Tibial artery (tissue), 4 donors: Measurements from ENCODE around the gene ZER1.

ENCODE experiments used
- DNase-seq, 2 donors: peaks; one replicate each; pipeline ENCODE4 v3.0.0-alpha.2; 2019
- H3K27ac ChIP-seq, 2 donors: fragments of 200-600 bp; sonication (generic) in 1 of 2; 1 replicate in 1 of 2; 2 replicates in 1 of 2; pipeline ENCODE4 v1.5.1; 2018 to 2019; ENCODE audit warnings: mild to moderate bottlenecking in 1 of 2
- H3K27me3 ChIP-seq, 2 donors: fragments of 200-600 bp; sonication (generic) in 1 of 2; one replicate each; pipeline versions ENCODE4 v1.5.1 to v1.6.0; 2016 to 2019
- H3K36me3 ChIP-seq, 3 donors: fragments of 200-600 bp; sonication (generic) in 2 of 3; one replicate each; pipeline ENCODE4 v1.5.1; 2016 to 2019; ENCODE audit warnings: mild to moderate bottlenecking in 2 of 3
- H3K4me1 ChIP-seq, 4 donors: fragments of 200-600 bp; sonication (generic) in 2 of 4; 1 replicate in 3 of 4; 2 replicates in 1 of 4; pipeline ENCODE4 v1.5.1; 2016 to 2019
- H3K4me3 ChIP-seq, 2 donors: fragments of 200-600 bp; sonication (generic) in 1 of 2; 1 replicate in 1 of 2; 2 replicates in 1 of 2; pipeline ENCODE4 v1.5.1; 2018 to 2019; ENCODE audit warnings: mild to moderate bottlenecking in 2 of 2
- H3K9me3 ChIP-seq, 3 donors: fragments of 200-600 bp; sonication (generic) in 1 of 3; one replicate each; pipeline ENCODE4 v1.5.1; 2016 to 2019
- CTCF ChIP-seq, 2 experiments: fragments of 200-600 bp in 1 of 2; fragments of 450-650 bp in 1 of 2; IDR thresholded peaks; one replicate each; pipeline ENCODE4 v1.5.1; 2017 to 2019; ENCODE audit warnings: antibody characterized with exemption in 2 of 2, mild to moderate bottlenecking in 1 of 2, moderate library complexity in 1 of 2
- intact Hi-C: fragments of 100-400 bp; cut with DNase I; formaldehyde crosslinking; loops from one replicate; pipeline ENCODE4 v1.15.0; 2023; ENCODE audit warnings: low total_unique reads

Gene ZER1

GRCh38 chr9:128690684-128691034, 81.1 kb downstream of the ZER1 start:
- no peak for DNase-seq

GRCh38 chr9:128689820-128690683, 81.7 kb downstream of the ZER1 start:
- Histone ChIP-seq H3K4me3 (peak overlapping the region; percentile 88 to 97), H3K36me3 (peaks cover 33 to 36% (median 34%) of the 10 kb centered on the region in 3 donors), H3K27me3 (no peaks in the 10 kb centered on the region), H3K27ac (peak overlapping the region; percentile 72 to 98), H3K9me3 (no peaks in the 10 kb centered on the region), H3K4me1 (peaks cover 0 to 22% (median 17%) of the 10 kb centered on the region in 4 donors)
- no peak for TF ChIP-seq CTCF (IDR thresholded peaks at IDR 0.05)
- no peak for DNase-seq
- intact Hi-C loops = no loop called here

More at GRCh38 chr9:128690684-128691034, 81.1 kb downstream of the ZER1 start:
- no peak for TF ChIP-seq CTCF (IDR thresholded peaks at IDR 0.05)
- H3K27me3 ChIP-seq = no peaks in the 10 kb centered on the region
- no peaks in the 10 kb centered on the region for H3K9me3 ChIP-seq
- H3K36me3 ChIP-seq = peaks cover 35 to 42% (median 37%) of the 10 kb centered on the region in 3 donors
- H3K4me3 ChIP-seq = peak overlapping the region; percentile 88 to 97
- H3K27ac ChIP-seq = peak overlapping the region; percentile 72 to 98
- intact Hi-C loops = no loop called here
- H3K4me1 ChIP-seq = peaks cover 0 to 21% (median 16%) of the 10 kb centered on the region in 4 donors

GRCh38 chr9:128689293-128689774, 82.4 kb downstream of the ZER1 start:
- Histone ChIP-seq H3K4me3 (peak overlapping the region; percentile 88 to 97), H3K9me3 (no peaks in the 10 kb centered on the region), H3K27ac (peak overlapping the region; percentile 92 to 98), H3K36me3 (peaks cover 27 to 32% (median 30%) of the 10 kb centered on the region in 3 donors), H3K4me1 (peaks cover 0 to 29% (median 22%) of the 10 kb centered on the region in 4 donors), H3K27me3 (peaks cover 0 to 1% of the 10 kb centered on the region in 2 donors)
- peak; percentile 52 to 77 for DNase-seq
- intact Hi-C loops = no loop called here
- no peak for TF ChIP-seq CTCF (IDR thresholded peaks at IDR 0.05)

- peak in 1 of 2 experiments; percentile 5 for TF ChIP-seq CTCF (IDR thresholded peaks at IDR 0.05)
- DNase-seq = peak; percentile 89 to 95
- Histone ChIP-seq H3K27ac (peak within 1 kb of the TSS; percentile 92 to 98), H3K4me1 (peaks cover 0 to 32% (median 28%) of the 10 kb centered on the region in 4 donors), H3K27me3 (peaks cover 0 to 5% of the 10 kb centered on the region in 2 donors), H3K36me3 (peaks cover 20 to 25% (median 24%) of the 10 kb centered on the region in 3 donors), H3K4me3 (peak within 1 kb of the TSS; percentile 88 to 97), H3K9me3 (no peaks in the 10 kb centered on the region)
- intact Hi-C loops = no loop called here
These were observed 83.0 kb downstream of the ZER1 start, which contains the start of gene SET for GRCh38 chr9:128688501-128689292. Gene SET (plus strand): TSS chr9:128689222. CDS start chr9:128689583, 361 bp downstream.

GRCh38 chr9:128687453-128687852, 84.3 kb downstream of the ZER1 start:
- no peak for DNase-seq
- Histone ChIP-seq H3K9me3 (no peaks in the 10 kb centered on the region), H3K27ac (no peak overlapping the region), H3K36me3 (peaks cover 8 to 13% (median 12%) of the 10 kb centered on the region in 3 donors), H3K4me1 (peaks cover 0 to 40% (median 32%) of the 10 kb centered on the region in 4 donors), H3K27me3 (peaks cover 0 to 5% of the 10 kb centered on the region in 2 donors), H3K4me3 (no peak overlapping the region)
- TF ChIP-seq CTCF (IDR thresholded peaks at IDR 0.05) = no peak
- intact Hi-C loops = no loop called here
